ENCODE results near the gene REPIN1. TPM values are rescaled to one million over a fixed set of nuclear protein-coding genes. Genes with fewer than 3 reads are reported as not detected.

REPIN1 gene
- total and polyA plus RNA-seq, 2 donors, result 25.2 to 76.7 TPM

- Histone ChIP-seq H3K4me3 (ENCODE audit: low read depth, low read length) (no peak overlapping the region), H3K36me3 (ENCODE audit: insufficient read depth) (no peaks in the 10 kb centered on the region), H3K27ac (ENCODE audit: low read depth) (no peak overlapping the region), H3K4me1 (ENCODE audit: insufficient read depth) (peaks cover 2% of the 10 kb centered on the region)
- WGBS, result 84% methylated on average over 48 of the region's 48 CpGs
- no peak for DNase-seq (ENCODE audit: extremely low spot score)
Measured at GRCh38 chr7:150371131-150371995, 2.7 kb downstream of the REPIN1 start.

GRCh38 chr7:150371996-150372270 lies 3.3 kb downstream of the REPIN1 start:
- DNase-seq (ENCODE audit: extremely low spot score), result no peak
- Histone ChIP-seq H3K4me1 (ENCODE audit: insufficient read depth) (peaks cover 2% of the 10 kb centered on the region), H3K36me3 (ENCODE audit: insufficient read depth) (no peaks in the 10 kb centered on the region), H3K4me3 (ENCODE audit: low read depth, low read length) (no peak overlapping the region), H3K27ac (ENCODE audit: low read depth) (no peak overlapping the region)
- WGBS, result 92% methylated on average over 30 of the region's 30 CpGs

GRCh38 chr7:150372271-150373048 lies 3.8 kb downstream of the REPIN1 start:
- Histone ChIP-seq H3K27ac (ENCODE audit: low read depth) (peak overlapping the region; percentile 12), H3K4me1 (ENCODE audit: insufficient read depth) (peaks cover 2% of the 10 kb centered on the region), H3K4me3 (ENCODE audit: low read depth, low read length) (no peak overlapping the region), H3K36me3 (ENCODE audit: insufficient read depth) (no peaks in the 10 kb centered on the region)
- no peak for DNase-seq (ENCODE audit: extremely low spot score)
- 83% methylated on average over 79 of the region's 79 CpGs for WGBS

- Histone ChIP-seq H3K27ac (ENCODE audit: low read depth) (peak overlapping the region; percentile 39), H3K4me1 (ENCODE audit: insufficient read depth) (peaks cover 2% of the 10 kb centered on the region), H3K4me3 (ENCODE audit: low read depth, low read length) (no peak overlapping the region), H3K36me3 (ENCODE audit: insufficient read depth) (no peaks in the 10 kb centered on the region)
- no peak for DNase-seq (ENCODE audit: extremely low spot score)
- 66% methylated on average over 21 of the region's 21 CpGs for WGBS
Measured at GRCh38 chr7:150373049-150373801, 4.6 kb downstream of the REPIN1 start.

- no peak for DNase-seq (ENCODE audit: extremely low spot score)
- Histone ChIP-seq H3K4me1 (ENCODE audit: insufficient read depth) (peaks cover 2% of the 10 kb centered on the region), H3K4me3 (ENCODE audit: low read depth, low read length) (no peak overlapping the region), H3K27ac (ENCODE audit: low read depth) (no peak overlapping the region), H3K36me3 (ENCODE audit: insufficient read depth) (no peaks in the 10 kb centered on the region)
- 79% methylated on average over 4 of the region's 4 CpGs for WGBS
Measured at GRCh38 chr7:150374026-150374425, 5.4 kb downstream of the REPIN1 start.

- WGBS, result 86% methylated on average over 5 of the region's 5 CpGs
- DNase-seq (ENCODE audit: extremely low spot score), result no peak
- H3K27ac ChIP-seq (ENCODE audit: low read depth), result no peak overlapping the region
- peaks cover 2% of the 10 kb centered on the region for H3K4me1 ChIP-seq (ENCODE audit: insufficient read depth)
- no peak overlapping the region for H3K4me3 ChIP-seq (ENCODE audit: low read depth, low read length)
- no peaks in the 10 kb centered on the region for H3K36me3 ChIP-seq (ENCODE audit: insufficient read depth)
Measured at GRCh38 chr7:150374472-150374871, 5.8 kb downstream of the REPIN1 start.

- Histone ChIP-seq H3K36me3 (ENCODE audit: insufficient read depth) (no peaks in the 10 kb centered on the region), H3K4me3 (ENCODE audit: low read depth, low read length) (no peak overlapping the region), H3K27ac (ENCODE audit: low read depth) (no peak overlapping the region), H3K4me1 (ENCODE audit: insufficient read depth) (peaks cover 2% of the 10 kb centered on the region)
- 85% methylated on average over 10 of the region's 10 CpGs for WGBS
- no peak for DNase-seq (ENCODE audit: extremely low spot score)
Measured at GRCh38 chr7:150375662-150376521, 7.3 kb downstream of the REPIN1 start.

- H3K4me1 ChIP-seq (ENCODE audit: insufficient read depth), result peaks cover 2% of the 10 kb centered on the region
- no peak overlapping the region for H3K4me3 ChIP-seq (ENCODE audit: low read depth, low read length)
- WGBS, result 75% methylated on average over 6 of the region's 6 CpGs
- DNase-seq (ENCODE audit: extremely low spot score), result no peak
- H3K27ac ChIP-seq (ENCODE audit: low read depth), result no peak overlapping the region
- H3K36me3 ChIP-seq (ENCODE audit: insufficient read depth), result no peaks in the 10 kb centered on the region
Measured at GRCh38 chr7:150376560-150376959, 7.9 kb downstream of the REPIN1 start.

- 53% methylated on average over 3 of the region's 3 CpGs for WGBS
- Histone ChIP-seq H3K4me1 (ENCODE audit: insufficient read depth) (peaks cover 2% of the 10 kb centered on the region), H3K36me3 (ENCODE audit: insufficient read depth) (no peaks in the 10 kb centered on the region), H3K4me3 (ENCODE audit: low read depth, low read length) (no peak overlapping the region), H3K27ac (ENCODE audit: low read depth) (no peak overlapping the region)
- DNase-seq (ENCODE audit: extremely low spot score), result no peak
Measured at GRCh38 chr7:150377196-150377595, 8.6 kb downstream of the REPIN1 start.

- no peak for DNase-seq (ENCODE audit: extremely low spot score)
- H3K4me3 ChIP-seq (ENCODE audit: low read depth, low read length), result no peak overlapping the region
- H3K4me1 ChIP-seq (ENCODE audit: insufficient read depth), result no peaks in the 10 kb centered on the region
- H3K36me3 ChIP-seq (ENCODE audit: insufficient read depth), result no peaks in the 10 kb centered on the region
- peak overlapping the region; percentile 32 for H3K27ac ChIP-seq (ENCODE audit: low read depth)
- 58% methylated on average over 4 of the region's 4 CpGs for WGBS
Measured at GRCh38 chr7:150377635-150378034, 9.0 kb downstream of the REPIN1 start.

GRCh38 chr7:150378115-150378852 lies 9.7 kb downstream of the REPIN1 start:
- no peak for DNase-seq (ENCODE audit: extremely low spot score)
- Histone ChIP-seq H3K27ac (ENCODE audit: low read depth) (peak overlapping the region; percentile 80), H3K36me3 (ENCODE audit: insufficient read depth) (no peaks in the 10 kb centered on the region), H3K4me3 (ENCODE audit: low read depth, low read length) (peak overlapping the region; percentile 83), H3K4me1 (ENCODE audit: insufficient read depth) (no peaks in the 10 kb centered on the region)
- WGBS, result 5% methylated on average over 32 of the region's 32 CpGs

GRCh38 chr7:150378853-150379440 lies 10.3 kb downstream of the REPIN1 start, which contains the start of gene ZNF775:
ZNF775 (plus strand) TSS chr7:150379330; CDS start chr7:150388471, 9,141 bp downstream.
- H3K36me3 ChIP-seq (ENCODE audit: insufficient read depth), result no peaks in the 10 kb centered on the region
- H3K27ac ChIP-seq (ENCODE audit: low read depth), result peak within 1 kb of the TSS; percentile 80
- peak; percentile 81 for DNase-seq (ENCODE audit: extremely low spot score)
- under 1% methylated on average over 60 of the region's 60 CpGs for WGBS
- no peaks in the 10 kb centered on the region for H3K4me1 ChIP-seq (ENCODE audit: insufficient read depth)
- H3K4me3 ChIP-seq (ENCODE audit: low read depth, low read length), result peak within 1 kb of the TSS; percentile 83

Measured in urinary bladder (tissue), 4 donors.